Thoracic aorta (tissue), 2 donors: ENCODE measurements around the gene WDR46. TPM values are rescaled to one million over a fixed set of nuclear protein-coding genes. Genes with fewer than 3 reads are reported as not detected.

Experiments used
- ATAC-seq: fragments of 150-250 bp; one replicate; pipeline ENCODE4 v1.8.0; 2017; ENCODE audit warnings: low read depth; ENCODE audit not compliant: insufficient number of reproducible peaks, low FRiP score
- DNase-seq: peaks from one replicate; pipeline ENCODE4 v3.0.0-alpha.2; 2020; ENCODE audit warnings: low spot score
- H3K27ac ChIP-seq, 2 donors: fragments of 200-600 bp; sonication (generic); 1 replicate in 1 of 2; 2 replicates in 1 of 2; pipeline ENCODE4 v1.5.1; 2016; ENCODE audit warnings: mild to moderate bottlenecking in 2 of 2, moderate library complexity in 2 of 2
- H3K27me3 ChIP-seq: fragments of 200-600 bp; sonication (generic); replicated peaks from 2 replicates; pipeline ENCODE4 v1.6.0; 2016; ENCODE audit warnings: mild to moderate bottlenecking; ENCODE audit not compliant: insufficient read depth
- H3K36me3 ChIP-seq: fragments of 200-600 bp; sonication (generic); one replicate; pipeline ENCODE4 v1.5.1; 2016
- H3K4me1 ChIP-seq, 2 donors: fragments of 200-600 bp; sonication (generic); 1 replicate in 1 of 2; 2 replicates in 1 of 2; pipeline versions ENCODE4 v1.5.1 to v1.6.0; 2016; ENCODE audit warnings: low read depth in 2 of 2, mild to moderate bottlenecking in 1 of 2; ENCODE audit not compliant: control insufficient read depth in 1 of 2
- H3K4me3 ChIP-seq: fragments of 200-600 bp; sonication (generic); 2 replicates; pipeline ENCODE4 v1.5.1; 2016; ENCODE audit warnings: mild to moderate bottlenecking
- H3K9me3 ChIP-seq: fragments of 200-600 bp; sonication (generic); 2 replicates; pipeline ENCODE4 v1.5.1; 2016
- CTCF ChIP-seq: fragments of 200-600 bp; sonication (generic); IDR thresholded peaks from one replicate; pipeline ENCODE4 v1.5.1; 2019; ENCODE audit warnings: antibody characterized with exemption
- total RNA-seq, 2 donors: library from RNA; depleted of rRNA; stranded (reverse); fragments of >200 nt; gene quantifications; one replicate each; pipeline versions ENCODE4 v1.1.0 to v1.2.3, GENCODE V29; 2016

Gene WDR46
- total RNA-seq, 2 donors from 2014 or later: 42.6 to 60.3 TPM

DNA sequence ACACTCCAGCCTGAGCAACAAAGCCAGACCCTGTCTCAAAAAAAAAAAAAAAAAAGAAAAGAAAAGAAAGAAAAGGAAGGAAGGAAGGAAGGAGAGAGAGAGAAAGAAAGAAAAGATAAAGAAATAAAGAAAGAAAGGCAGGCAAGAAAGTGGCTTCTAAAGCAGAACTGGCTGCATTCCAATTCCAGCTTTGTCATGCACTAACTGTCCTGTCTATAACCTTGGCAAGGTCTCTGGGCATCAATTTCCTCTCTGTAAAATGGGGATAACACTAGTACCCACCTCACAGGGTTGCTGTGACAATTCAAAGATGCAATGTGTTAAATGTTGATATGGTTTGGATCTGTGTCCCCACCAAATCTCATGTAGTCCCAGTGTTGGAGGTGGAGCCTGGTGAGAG, 52.7 kb downstream of the WDR46 start:
- Histone ChIP-seq H3K4me3 (no peak overlapping the region), H3K27ac (no peak overlapping the region), H3K9me3 (no peaks in the 10 kb centered on the region), H3K36me3 (no peaks in the 10 kb centered on the region), H3K4me1 (no peaks in the 10 kb centered on the region), H3K27me3 (no peaks in the 10 kb centered on the region)
- DNase-seq (no peak), ATAC-seq (no peak)
- no peak for TF ChIP-seq CTCF

DNA sequence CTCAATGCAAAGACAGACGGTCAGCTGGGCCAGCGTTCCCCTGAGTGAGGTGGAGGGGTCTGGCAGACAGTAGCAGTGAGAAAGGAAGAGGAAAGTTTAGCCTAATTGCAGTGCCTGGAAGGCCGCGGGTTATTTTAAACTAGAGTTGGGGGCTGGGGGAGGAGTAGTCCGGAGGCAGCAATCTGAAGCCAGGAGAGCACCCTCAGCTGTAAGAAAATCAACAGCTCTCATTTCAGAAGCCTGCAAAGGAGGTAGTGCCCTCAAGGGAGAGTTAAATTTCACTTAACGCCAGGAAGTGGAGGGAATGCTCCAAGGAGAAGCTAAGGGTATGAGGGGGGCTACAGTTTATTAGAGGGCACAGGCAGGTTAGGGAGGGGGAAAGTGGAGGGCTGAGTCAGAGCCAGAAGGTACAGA, 53.8 kb downstream of the WDR46 start:
- ATAC-seq (no peak), DNase-seq (no peak)
- H3K27me3 ChIP-seq: no peaks in the 10 kb centered on the region

More for the DNA sequence above, 53.8 kb downstream of the WDR46 start:
- Histone ChIP-seq H3K9me3 (no peaks in the 10 kb centered on the region), H3K4me3 (no peak overlapping the region), H3K4me1 (no peaks in the 10 kb centered on the region), H3K27ac (no peak overlapping the region), H3K36me3 (no peaks in the 10 kb centered on the region)
- TF ChIP-seq CTCF: no peak

Other genes with a start within 250 kb of the WDR46 start
- gene HLA-DPA1, start 215.6 kb downstream of the WDR46 start, total RNA-seq: 100 to 1,000 TPM; 141 to 148 TPM
- gene HLA-DPB1, start 213.2 kb downstream of the WDR46 start, total RNA-seq: 100 to 1,000 TPM in 1 of 2 donors, 10 to 100 TPM in 1; 78.4 to 112 TPM
- gene COL11A2, start 96.8 kb downstream of the WDR46 start, total RNA-seq: 1 to 10 TPM; 1.9 to 3.4 TPM
- gene RXRB, start 88.6 kb downstream of the WDR46 start, total RNA-seq: 10 to 100 TPM; 38.7 to 47.2 TPM
- gene SLC39A7, start 88.4 kb downstream of the WDR46 start, total RNA-seq: 100 to 1,000 TPM in 1 of 2 donors, 10 to 100 TPM in 1; 71.3 to 106 TPM
- 10 to 100 TPM in 1 of 2 donors, 1 to 10 TPM in 1; 4.0 to 15.0 TPM for gene HSD17B8, start 84.6 kb downstream of the WDR46 start, total RNA-seq
- gene RING1, start 80.7 kb downstream of the WDR46 start, total RNA-seq: 10 to 100 TPM; 13.2 to 17.3 TPM
- 10 to 100 TPM; 31.4 to 43.2 TPM for gene VPS52, start 17.4 kb downstream of the WDR46 start, total RNA-seq
- 1,000 to 10,000 TPM; 1,163 to 1,178 TPM for gene RPS18, start 17.2 kb downstream of the WDR46 start, total RNA-seq
- 10 to 100 TPM; 18.1 to 27.3 TPM for gene B3GALT4, start 12.1 kb downstream of the WDR46 start, total RNA-seq
- 10 to 100 TPM; 26.8 to 31.9 TPM for gene PFDN6, start 362 bp upstream of the WDR46 start, total RNA-seq
- 10 to 100 TPM; 49.9 to 83.5 TPM for gene RGL2, start 9.7 kb upstream of the WDR46 start, total RNA-seq
- 100 to 1,000 TPM in 1 of 2 donors, 10 to 100 TPM in 1; 88.0 to 107 TPM for gene TAPBP, start 24.8 kb upstream of the WDR46 start, total RNA-seq
- gene ZBTB22, start 28.5 kb upstream of the WDR46 start, total RNA-seq: 10 to 100 TPM; 15.0 to 29.5 TPM
- gene DAXX, start 33.7 kb upstream of the WDR46 start, total RNA-seq: 10 to 100 TPM; 32.4 to 78.5 TPM
- gene KIFC1, start 102.6 kb upstream of the WDR46 start, total RNA-seq: under 1 TPM; 0.81 to 0.85 TPM
- gene PHF1, start 121.8 kb upstream of the WDR46 start, total RNA-seq: 100 to 1,000 TPM in 1 of 2 donors, 10 to 100 TPM in 1; 82.0 to 104 TPM
- 100 to 1,000 TPM in 1 of 2 donors, 10 to 100 TPM in 1; 60.3 to 207 TPM for gene CUTA, start 128.9 kb upstream of the WDR46 start, total RNA-seq
- 10 to 100 TPM; 16.2 to 24.6 TPM for gene SYNGAP1, start 130.8 kb upstream of the WDR46 start, total RNA-seq
- gene ZBTB9, start 165.3 kb upstream of the WDR46 start, total RNA-seq: 1 to 10 TPM; 1.1 to 7.1 TPM